GM21381 (cell line): ENCODE measurements around the gene KIF5C.

Source experiments
- ATAC-seq: cut with Tn5 transposase; IDR thresholded peaks from one replicate; pipeline ENCODE4 v1.9.1; 2021; ENCODE audit warnings: mild to moderate bottlenecking, moderate library complexity; ENCODE audit not compliant: unreplicated experiment

The KIF5C gene

DNA sequence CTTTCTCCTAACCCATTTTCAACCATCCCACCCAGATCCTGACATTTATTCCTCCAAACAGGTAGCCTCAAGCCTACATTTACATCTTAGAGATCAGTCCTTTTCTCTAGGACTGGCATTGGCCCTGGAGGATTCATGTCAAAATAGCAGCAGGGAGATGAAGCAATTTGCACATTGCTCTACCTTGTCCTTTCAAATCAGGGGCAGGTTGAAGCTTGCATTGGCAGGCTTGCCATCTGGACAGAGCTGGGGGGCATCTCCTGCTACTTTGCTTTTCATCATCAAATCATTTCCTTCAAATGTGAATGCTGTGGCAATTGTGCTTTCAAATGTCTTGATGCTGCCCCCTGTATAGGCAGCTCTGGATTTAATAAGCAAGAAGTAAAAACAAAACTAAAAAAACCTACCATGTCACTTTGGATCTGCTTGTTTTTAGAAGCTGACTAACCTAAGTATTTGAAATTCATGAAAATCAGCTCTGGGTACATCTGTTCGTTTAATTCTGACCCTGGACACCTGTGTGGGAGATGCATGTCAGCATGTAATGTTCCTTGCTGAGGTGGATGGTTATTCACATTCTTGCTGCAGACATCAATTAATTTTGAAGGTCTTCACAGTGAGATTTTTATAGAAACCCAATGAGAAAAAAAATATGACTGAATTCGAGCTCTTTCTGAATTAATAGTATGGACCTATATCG lies 47.9 kb downstream of the KIF5C start:
- ATAC-seq: no peak

DNA sequence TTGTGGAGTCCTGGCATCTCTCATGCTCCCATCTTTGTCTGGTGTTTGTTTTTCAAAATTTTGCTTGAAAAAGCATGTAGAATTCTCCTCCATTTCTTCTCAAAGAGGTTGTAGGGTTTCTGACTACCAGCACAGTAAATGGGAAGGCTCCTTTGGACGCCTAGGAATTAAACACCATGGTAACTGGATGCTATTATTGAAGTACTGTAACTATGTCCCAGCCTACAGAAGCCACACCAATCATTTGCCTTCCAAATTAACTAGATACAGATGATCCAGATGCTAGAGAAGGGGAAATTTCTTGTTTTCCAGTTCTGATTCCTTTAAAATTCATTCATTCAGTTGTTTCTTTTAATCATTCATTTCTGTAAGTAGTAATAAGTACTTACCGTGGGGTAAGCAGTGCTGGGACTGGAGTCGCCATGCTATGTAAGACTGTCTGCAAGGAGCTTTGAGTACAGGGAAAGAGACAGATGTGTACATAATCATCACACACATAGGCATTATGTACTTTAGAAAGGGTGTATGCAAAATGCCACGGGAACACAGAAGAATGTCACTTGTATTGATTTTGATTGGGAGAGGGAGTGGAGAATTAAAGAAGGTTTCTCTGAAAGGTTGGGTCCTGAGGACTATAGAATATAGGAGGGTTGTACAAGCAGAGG lies 49.6 kb downstream of the KIF5C start:
- no peak for ATAC-seq

DNA sequence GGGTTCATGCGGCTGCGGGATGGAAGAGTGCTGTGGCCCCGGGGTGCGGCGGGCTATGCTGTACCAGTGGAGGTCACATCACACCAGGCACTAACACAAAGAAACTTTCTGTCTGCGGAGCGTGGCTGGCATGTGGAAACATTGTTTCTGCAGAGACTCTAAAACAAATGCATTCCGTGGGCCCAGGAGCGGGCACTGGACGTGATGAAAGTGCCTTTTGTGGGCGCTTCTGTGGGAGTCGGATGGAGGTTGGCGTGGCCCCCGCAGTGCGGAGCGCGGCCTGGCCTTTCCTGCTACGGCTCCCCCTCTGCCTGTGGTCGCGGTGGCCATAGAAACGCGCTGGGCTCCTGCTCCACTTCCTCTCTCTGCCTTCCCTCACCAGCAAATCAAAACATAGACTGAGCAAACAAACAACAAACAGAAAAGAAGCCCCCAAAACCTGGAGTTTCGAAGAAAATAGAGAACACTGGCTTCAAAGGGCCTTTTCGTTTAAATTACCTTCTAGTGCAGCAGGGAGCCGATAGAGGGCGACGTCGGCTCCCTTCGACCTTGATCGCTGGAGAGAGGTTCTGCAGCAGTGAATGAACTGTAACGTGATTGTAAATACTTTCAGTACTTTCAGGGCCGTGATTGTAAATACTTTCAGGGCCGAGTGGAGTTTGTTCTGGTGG lies 51.4 kb downstream of the KIF5C start:
- ATAC-seq: peak; percentile 83

DNA sequence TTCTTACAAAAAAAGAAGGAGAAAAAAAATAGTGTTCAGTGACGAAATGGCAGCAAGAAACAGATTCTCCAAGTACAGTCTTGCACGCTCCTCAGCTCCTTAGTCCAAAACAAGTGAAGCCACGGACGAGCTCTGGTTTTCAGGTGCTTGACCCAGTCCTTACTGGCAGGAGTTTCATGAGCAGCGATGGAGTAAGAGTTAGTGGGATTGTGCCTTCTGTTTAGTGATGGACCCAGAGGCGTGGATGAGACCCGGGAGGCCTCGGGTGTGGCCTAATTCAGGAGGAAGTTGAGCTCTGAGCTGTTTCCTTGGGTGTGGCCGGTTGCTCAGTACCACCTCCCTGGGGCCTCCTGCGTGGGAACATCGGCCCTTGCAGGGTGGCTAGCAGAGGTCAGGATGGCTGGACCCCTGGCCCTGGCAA lies 52.0 kb downstream of the KIF5C start:
- peak; percentile 49 for ATAC-seq

DNA sequence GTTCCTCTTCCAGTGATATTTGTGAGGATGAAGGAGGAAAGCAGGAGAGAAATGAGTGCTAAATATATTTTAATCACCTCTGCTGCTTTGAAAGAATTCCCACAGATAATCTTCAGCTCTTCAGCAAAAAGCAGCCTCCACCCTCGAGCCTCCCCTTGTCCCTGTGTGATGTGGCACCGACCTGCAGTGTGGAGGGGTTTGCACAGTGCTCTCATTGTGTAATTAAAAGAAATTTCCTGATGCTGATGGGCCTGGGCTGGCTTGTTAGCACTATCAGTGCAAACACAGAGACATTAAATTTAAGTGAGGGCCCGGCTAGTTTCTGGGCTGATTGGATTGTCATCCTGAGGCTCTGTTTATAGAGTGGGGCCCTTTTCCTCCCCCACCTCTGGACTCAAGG lies 53.4 kb downstream of the KIF5C start:
- ATAC-seq: no peak

DNA sequence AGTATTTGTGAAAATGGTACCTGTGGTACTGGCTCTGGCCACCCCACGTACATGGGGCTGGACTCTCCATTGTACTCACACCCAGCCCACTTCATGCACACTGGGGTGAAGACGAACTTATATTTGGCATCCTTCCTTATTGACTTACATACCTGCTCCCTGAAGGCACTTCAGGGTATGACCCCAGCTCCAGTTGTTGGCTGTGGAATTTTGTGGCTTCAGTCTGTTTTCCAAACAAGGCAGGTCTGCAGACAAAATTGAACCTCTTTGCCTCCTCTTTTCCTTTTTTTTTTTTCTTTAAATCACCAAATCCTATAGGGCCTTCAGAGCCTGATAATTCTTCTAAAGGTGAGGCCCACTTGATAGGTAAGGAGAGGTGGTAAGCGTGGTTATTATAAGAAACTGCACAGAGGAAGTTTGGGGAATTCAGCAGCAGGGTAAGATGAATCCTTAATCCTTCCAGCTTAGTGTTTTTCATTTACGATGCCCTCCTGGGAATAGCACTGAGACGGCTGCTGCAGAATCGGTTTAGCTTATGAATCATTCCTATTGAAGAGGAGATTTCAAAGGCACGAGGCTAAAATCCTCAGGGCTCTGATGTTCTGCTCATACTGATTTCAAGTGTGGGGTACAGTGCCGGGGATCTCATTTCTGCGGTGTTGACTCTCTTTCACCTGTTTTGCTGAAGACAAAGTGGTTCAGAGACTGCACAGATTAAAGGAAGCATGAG lies 55.2 kb downstream of the KIF5C start:
- no peak for ATAC-seq

DNA sequence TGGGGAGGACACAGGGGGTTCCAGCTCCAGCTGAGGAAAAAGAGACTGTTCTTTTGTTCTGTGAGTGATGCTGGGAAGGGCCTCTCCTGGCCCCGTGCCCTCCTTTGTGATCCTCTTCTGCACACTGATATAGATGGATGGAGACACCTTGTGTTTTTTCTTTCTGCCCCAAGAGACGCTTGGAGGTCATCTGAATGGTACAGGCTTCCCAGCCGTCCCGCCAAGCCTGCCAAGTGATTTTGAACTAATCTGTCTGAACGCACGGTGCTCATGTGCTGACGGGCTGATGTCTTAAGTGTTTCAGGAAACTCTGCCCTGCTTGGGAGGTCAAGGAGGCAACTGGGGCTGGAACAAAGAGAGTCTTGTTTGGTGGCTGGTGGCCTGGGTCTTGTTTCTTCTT lies 57.5 kb downstream of the KIF5C start:
- ATAC-seq: no peak

DNA sequence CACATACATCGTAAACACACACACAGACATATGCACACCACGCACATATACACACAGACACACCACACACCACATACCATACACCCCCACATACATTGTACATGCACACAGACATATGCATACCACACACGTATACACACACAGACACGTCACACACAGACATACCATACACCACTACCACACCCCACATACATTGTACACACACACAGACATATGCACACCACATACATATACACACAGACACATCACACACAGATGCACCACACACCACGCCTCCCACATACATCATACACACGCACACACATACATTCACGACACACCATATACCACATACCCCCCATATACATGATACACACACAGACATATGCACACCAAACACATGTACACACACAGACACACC lies 58.4 kb downstream of the KIF5C start:
- no peak for ATAC-seq

DNA sequence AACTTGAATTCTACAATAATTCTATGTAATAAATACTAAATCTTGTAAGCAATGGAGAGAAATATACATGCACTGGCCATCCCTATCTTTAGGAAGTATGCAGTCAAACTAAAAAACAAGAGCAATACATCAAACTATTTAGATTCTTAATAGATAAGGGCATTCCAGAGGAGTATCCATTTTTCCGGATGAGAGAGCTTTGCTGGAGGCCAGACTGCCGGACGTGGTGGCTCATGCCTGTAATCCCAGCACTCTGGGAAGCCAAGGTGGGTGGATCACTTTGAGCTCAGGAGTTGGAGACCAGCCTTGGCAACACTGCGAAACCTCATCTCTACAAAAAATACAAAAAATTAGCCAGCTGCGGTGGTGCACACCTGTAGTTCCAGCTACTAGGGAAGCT lies 60.8 kb downstream of the KIF5C start:
- no peak for ATAC-seq

DNA sequence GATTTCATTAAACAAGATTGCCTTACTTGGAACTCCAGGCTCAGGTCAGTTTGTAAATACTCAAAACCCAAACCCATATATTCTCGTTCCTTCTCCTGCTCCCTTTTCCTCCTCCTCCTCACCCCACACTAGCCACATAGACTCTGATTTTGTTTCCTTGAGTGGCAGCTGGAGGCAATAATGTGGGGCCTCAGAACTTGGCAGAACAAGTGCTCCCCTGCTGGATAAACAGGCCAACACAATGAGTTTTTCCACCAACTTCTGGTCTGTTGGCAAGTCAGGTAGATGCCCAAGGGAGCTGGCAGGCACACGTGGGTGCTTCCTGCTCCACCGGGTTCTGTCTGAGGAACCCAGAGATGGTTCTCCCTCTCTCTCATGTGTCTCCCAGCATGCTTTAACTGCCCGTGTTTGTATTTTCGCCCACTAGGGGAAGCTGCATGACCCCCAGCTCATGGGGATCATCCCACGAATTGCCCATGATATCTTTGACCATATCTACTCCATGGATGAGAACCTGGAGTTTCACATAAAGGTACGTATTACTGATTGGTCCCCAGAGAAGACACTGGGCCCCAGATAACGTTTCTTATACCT lies 61.9 kb downstream of the KIF5C start:
- no peak for ATAC-seq

DNA sequence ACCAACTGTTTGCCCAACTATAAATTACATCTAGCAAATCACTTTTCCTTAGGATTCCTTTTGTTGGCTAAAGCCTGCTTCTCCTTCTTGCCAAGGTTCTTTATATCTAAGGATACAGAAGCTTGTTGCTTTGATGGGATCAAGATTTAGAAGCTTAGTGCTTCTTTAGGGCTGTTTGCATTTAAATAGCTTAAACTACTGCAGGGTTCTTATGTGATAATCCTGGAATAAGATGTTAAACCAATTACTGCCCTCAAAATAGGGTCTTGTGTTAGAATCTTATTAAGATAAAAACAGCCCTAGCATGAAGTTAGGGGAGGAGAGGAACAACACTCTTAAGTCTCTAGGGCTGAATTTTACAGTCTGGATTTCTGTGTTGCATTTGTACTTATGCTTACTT lies 64.2 kb downstream of the KIF5C start:
- ATAC-seq: no peak

DNA sequence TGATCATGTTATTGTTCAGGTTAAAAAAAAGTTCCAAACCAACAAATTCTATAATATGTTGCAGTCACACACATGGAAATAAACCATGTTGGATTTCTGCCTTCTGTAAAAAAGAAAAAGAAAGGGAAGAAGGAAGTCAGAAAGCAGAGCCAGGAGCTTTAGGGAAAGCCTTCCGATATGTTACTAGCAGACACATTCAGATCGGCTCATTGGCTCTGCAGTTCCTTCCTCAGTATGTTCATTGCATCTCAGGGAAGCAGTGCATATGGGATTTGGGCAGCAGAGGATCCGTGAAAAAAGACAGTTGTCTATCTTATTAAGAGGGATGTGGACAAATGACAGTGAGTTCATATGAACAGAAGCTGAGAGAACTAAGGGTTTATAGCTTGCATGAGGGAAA lies 68.1 kb downstream of the KIF5C start:
- no peak for ATAC-seq

DNA sequence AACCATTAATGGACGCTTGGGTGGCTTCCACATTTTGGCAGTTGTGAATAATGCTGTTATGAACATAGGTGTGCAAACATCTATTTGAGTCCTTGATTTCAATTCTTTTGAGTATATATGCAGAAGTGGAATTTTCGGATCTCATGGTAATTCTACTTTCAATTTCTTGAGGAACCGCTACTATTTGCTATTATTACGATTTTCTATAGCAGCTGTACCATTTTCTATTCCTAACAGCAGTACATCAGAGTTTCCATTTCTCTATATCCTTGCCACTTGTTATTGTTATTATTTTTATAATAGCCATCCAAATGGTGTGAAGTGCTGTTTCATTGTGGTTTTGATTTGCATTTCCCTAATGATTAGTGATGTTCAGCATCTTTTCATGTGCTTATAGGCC lies 69.5 kb downstream of the KIF5C start:
- ATAC-seq: no peak

DNA sequence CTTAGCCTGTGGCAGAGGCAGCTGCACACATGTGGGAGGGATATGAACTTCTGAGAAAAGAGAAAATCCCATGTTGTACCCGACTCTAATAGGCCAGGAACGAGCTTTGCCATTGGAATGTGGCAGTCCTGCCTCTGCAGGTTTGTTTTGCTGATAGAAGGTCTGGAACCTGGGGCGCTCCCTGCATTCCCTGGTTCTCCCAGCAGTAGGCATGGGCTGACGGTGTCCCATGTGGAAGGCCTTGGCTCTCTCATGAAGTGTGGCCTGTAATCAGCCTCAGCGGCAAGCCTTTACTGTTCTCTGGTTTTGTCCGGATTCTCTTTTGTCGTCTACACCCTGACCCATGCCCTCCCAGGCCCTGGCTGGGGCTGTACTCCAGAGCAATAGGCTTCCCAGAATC lies 72.3 kb downstream of the KIF5C start:
- ATAC-seq: no peak

DNA sequence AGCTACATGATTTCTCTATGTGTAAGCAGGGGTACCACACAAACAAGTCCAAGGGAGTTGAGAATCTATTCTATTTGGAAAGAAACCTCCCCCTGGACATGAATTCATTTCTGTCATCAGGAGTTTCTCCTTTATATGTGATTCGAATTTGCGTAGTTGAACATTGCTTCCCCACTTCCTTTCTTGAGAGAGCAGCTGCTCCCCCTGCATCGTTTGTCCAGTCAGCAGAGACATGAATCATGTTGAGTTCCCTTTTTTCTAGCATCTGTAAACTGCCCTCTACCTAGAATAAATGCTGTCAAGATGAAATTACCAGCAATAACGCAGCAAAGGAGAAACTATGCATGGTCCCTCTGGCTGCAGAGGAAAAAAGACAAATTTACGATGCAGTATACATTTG lies 73.8 kb downstream of the KIF5C start:
- ATAC-seq: no peak

DNA sequence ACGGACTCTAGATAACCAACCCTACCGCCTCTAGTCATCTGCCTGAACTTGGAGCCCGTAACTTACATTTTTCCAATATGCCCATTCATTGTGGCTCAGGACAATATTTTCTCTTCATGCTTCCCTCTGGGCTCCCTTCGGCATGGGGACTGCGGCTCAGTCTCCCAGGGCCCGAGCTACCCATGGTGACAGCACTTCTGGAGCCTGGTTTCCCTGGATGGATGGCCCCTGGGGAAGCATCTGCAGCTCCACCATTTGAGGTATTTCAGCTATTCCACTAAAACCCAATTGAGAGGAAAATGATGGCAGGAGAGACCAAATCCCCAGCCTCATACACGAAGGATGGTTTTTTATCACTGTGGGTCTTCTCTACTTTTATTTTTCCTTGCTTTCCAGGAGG lies 74.3 kb downstream of the KIF5C start:
- ATAC-seq: no peak

DNA sequence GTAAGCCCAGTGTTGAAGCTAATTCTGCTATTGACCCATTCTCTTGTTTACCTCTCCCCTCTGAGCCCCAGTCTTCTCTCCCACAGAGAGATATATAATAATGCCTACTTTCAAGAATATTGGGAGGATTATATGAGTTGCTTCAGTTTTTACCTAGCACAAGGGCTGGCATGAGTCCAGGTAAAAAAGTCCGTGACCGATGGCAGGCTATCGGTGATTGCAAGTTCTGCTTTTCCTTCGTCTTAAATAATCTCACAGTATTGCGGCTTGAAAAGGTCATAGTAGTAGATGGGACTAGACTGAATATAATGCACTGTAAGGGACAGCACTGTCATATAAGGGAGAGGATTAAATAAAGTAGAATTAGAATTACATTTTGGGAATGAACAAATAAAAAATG lies 77.6 kb downstream of the KIF5C start:
- ATAC-seq: no peak

DNA sequence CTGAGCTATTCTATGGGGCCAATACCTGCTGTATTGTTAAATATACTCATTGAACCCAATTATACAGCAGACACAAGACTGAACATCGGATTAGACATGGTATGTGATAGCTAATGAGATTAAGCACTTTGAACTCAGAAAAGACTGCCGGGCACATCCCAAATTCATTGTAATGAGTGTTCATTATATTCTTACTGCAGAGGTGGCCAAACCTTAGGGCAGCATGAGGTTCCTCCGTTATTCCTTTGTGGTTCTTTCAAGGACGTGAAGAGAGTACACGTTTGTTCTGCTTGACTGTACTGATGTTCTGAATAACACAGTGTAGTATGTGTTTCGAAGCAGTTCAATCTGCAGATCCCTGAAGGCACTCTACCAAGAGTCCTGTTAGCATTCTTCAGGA lies 78.4 kb downstream of the KIF5C start:
- no peak for ATAC-seq

DNA sequence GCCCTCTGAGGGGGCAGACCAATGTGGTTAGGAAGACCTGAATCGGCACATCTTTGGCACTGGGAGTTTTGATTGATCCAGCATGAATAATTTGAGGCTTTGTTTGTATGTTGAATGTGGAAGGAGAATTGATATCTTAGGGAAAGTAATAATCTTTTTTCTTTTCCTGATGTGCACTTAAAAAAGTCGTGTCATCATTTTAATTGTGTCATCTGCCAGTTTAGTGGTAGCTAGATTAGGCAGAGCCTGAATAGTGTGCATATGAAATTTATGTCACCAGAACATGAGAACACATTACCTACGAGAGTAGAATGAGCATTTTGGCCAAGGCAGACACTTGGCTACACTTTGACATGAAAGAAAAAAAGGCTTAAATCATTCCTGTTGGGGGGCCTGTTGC lies 79.5 kb downstream of the KIF5C start:
- ATAC-seq: no peak

DNA sequence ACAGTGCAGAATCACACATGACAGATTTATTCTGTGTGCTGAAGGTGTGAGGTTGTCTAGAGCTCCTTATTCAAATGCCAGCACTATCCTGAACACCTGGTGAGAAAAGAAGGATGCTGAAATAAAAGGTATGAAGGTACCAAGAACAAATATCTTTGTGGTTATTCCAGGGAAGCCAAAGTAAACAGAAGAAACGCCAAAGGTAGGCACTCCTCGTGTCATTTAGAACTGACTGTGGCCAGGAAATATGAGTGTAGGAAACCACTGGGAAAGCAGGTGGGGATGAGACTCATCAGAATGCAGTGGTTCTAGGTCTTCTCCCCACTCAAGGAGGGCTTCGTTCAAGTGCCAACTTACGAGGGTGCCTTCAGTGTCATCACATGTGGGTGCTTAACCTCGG lies 80.8 kb downstream of the KIF5C start:
- no peak for ATAC-seq

DNA sequence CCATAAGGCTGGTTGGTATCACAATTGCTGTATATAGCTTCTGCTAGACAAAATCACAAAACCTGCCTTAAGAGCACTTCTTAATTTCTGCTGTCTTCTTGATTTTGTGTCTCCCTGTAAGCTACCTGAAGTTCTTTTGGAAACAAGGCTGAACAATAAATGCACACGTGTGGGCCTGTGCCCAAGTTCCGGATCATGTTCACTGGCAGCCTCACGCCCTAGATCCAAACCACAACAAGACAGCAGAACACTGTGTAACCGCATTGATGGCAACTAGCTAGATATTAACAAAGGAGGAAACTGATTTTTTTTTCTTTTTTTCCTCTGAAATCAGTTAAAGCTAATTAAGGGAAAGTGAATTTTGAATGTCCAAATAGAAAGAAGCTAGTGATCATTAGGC lies 82.0 kb downstream of the KIF5C start:
- ATAC-seq: no peak
